Pons (tissue), 1 donor: ENCODE measurements around the gene TMCC1.
"Not testable (repeated sequence)": the region's sequence is repeated elsewhere in the genome, so short reads cannot be mapped to it uniquely, and the experiment has no call there.

ENCODE experiments used
- DNase-seq: peaks from one replicate; pipeline ENCODE4 v3.0.0-alpha.2; 2016; ENCODE audit warnings: low spot score

TMCC1 gene

GRCh38 chr3:129893581-129894070, at the start of gene TMCC1:
TSS of gene TMCC1 (minus strand) at chr3:129893711.
- peak; percentile 87 for DNase-seq

- no peak for DNase-seq
Measured at GRCh38 chr3:129943020-129943419, 49.5 kb upstream of the TMCC1 start.

- DNase-seq, result peak; percentile 77
Measured at GRCh38 chr3:129942296-129942695, 48.8 kb upstream of the TMCC1 start.

- no peak for DNase-seq
Measured at GRCh38 chr3:129940086-129940485, 46.6 kb upstream of the TMCC1 start.

GRCh38 chr3:129938140-129938930, 44.8 kb upstream of the TMCC1 start:
- DNase-seq, result no peak

GRCh38 chr3:129937717-129938116, 44.2 kb upstream of the TMCC1 start:
- DNase-seq, result no peak

GRCh38 chr3:129936757-129937156, 43.2 kb upstream of the TMCC1 start:
- DNase-seq, result peak; percentile 87

- peak; percentile 30 for DNase-seq
Measured at GRCh38 chr3:129934234-129935123, 41.0 kb upstream of the TMCC1 start.

GRCh38 chr3:129933471-129933870, 40.0 kb upstream of the TMCC1 start:
- DNase-seq, result no peak

- no peak for DNase-seq
Measured at GRCh38 chr3:129929383-129929782, 35.9 kb upstream of the TMCC1 start.

GRCh38 chr3:129927072-129927471, 33.6 kb upstream of the TMCC1 start:
- no peak for DNase-seq

- DNase-seq, result no peak
Measured at GRCh38 chr3:129919806-129920205, 26.3 kb upstream of the TMCC1 start.

- no peak for DNase-seq
Measured at GRCh38 chr3:129919357-129919756, 25.8 kb upstream of the TMCC1 start.

GRCh38 chr3:129918461-129918860, 24.9 kb upstream of the TMCC1 start:
- no peak for DNase-seq

- no peak for DNase-seq
Measured at GRCh38 chr3:129917423-129918007, 24.0 kb upstream of the TMCC1 start.

GRCh38 chr3:129913618-129914017, 20.1 kb upstream of the TMCC1 start:
- no peak for DNase-seq

GRCh38 chr3:129911261-129911861, 17.9 kb upstream of the TMCC1 start:
- DNase-seq, result peak; percentile 61

- not testable (repeated sequence) for DNase-seq
Measured at GRCh38 chr3:129909235-129909634, 15.7 kb upstream of the TMCC1 start.

GRCh38 chr3:129908417-129908816, 14.9 kb upstream of the TMCC1 start:
- no peak for DNase-seq

- DNase-seq, result not testable (repeated sequence)
Measured at GRCh38 chr3:129901272-129901671, 7.8 kb upstream of the TMCC1 start.

- DNase-seq, result no peak
Measured at GRCh38 chr3:129897026-129897425, 3.5 kb upstream of the TMCC1 start.
